Measurements from ENCODE around the gene ZNF662. TPM values are rescaled to one million over a fixed set of nuclear protein-coding genes. Genes with fewer than 3 reads are reported as not detected.

ZNF662 gene
- total RNA-seq, 1 donor from 2014 or later: not detected

- H3K4me1 Mint-ChIP-seq: no peaks in the 10 kb centered on the region
- no peaks in the 10 kb centered on the region for H3K36me3 Mint-ChIP-seq (ENCODE audit: low read depth)
- H3K27ac Mint-ChIP-seq (ENCODE audit: unreplicated experiment): no peak overlapping the region
- TF ChIP-seq CTCF (conservative IDR thresholded peaks at IDR 0.05): no peak
- peaks cover 8% of the 10 kb centered on the region for H3K9me3 Mint-ChIP-seq
- H3K27me3 Mint-ChIP-seq (ENCODE audit: low read depth): peaks cover 29% of the 10 kb centered on the region
- H3K4me3 Mint-ChIP-seq: no peak overlapping the region
- no peak for DNase-seq (ENCODE audit: low read depth, low spot score)
These were observed 54.3 kb downstream of the ZNF662 start for GRCh38 chr3:42960282-42960681.

- Mint-ChIP-seq H3K27ac (ENCODE audit: unreplicated experiment) (no peak overlapping the region), H3K27me3 (ENCODE audit: low read depth) (peaks cover 33% of the 10 kb centered on the region), H3K4me3 (no peak overlapping the region), H3K9me3 (peaks cover 6% of the 10 kb centered on the region), H3K4me1 (no peaks in the 10 kb centered on the region), H3K36me3 (ENCODE audit: low read depth) (no peaks in the 10 kb centered on the region)
- TF ChIP-seq CTCF (conservative IDR thresholded peaks at IDR 0.05): no peak
- DNase-seq (ENCODE audit: low read depth, low spot score): no peak
These were observed 54.8 kb downstream of the ZNF662 start for GRCh38 chr3:42960786-42961185.

GRCh38 chr3:42961633-42962032 lies 55.7 kb downstream of the ZNF662 start:
- no peak overlapping the region for H3K4me3 Mint-ChIP-seq
- peak; percentile 78 for TF ChIP-seq CTCF (conservative IDR thresholded peaks at IDR 0.05)
- H3K36me3 Mint-ChIP-seq (ENCODE audit: low read depth): no peaks in the 10 kb centered on the region
- no peak overlapping the region for H3K27ac Mint-ChIP-seq (ENCODE audit: unreplicated experiment)
- H3K4me1 Mint-ChIP-seq: no peaks in the 10 kb centered on the region
- H3K9me3 Mint-ChIP-seq: peaks cover 2% of the 10 kb centered on the region
- peak; percentile 51 for DNase-seq (ENCODE audit: low read depth, low spot score)
- peaks cover 35% of the 10 kb centered on the region for H3K27me3 Mint-ChIP-seq (ENCODE audit: low read depth)

GRCh38 chr3:42963269-42963668 lies 57.3 kb downstream of the ZNF662 start:
- Mint-ChIP-seq H3K9me3 (no peaks in the 10 kb centered on the region), H3K4me1 (no peaks in the 10 kb centered on the region), H3K27ac (ENCODE audit: unreplicated experiment) (no peak overlapping the region), H3K27me3 (ENCODE audit: low read depth) (peaks cover 39% of the 10 kb centered on the region), H3K36me3 (ENCODE audit: low read depth) (no peaks in the 10 kb centered on the region), H3K4me3 (no peak overlapping the region)
- TF ChIP-seq CTCF (conservative IDR thresholded peaks at IDR 0.05): no peak
- DNase-seq (ENCODE audit: low read depth, low spot score): no peak

GRCh38 chr3:42964266-42964665 lies 58.3 kb downstream of the ZNF662 start:
- peaks cover 35% of the 10 kb centered on the region for H3K27me3 Mint-ChIP-seq (ENCODE audit: low read depth)
- TF ChIP-seq CTCF (conservative IDR thresholded peaks at IDR 0.05): no peak
- H3K4me1 Mint-ChIP-seq: no peaks in the 10 kb centered on the region
- no peak overlapping the region for H3K4me3 Mint-ChIP-seq
- H3K36me3 Mint-ChIP-seq (ENCODE audit: low read depth): no peaks in the 10 kb centered on the region
- no peak overlapping the region for H3K27ac Mint-ChIP-seq (ENCODE audit: unreplicated experiment)
- H3K9me3 Mint-ChIP-seq: no peaks in the 10 kb centered on the region
- no peak for DNase-seq (ENCODE audit: low read depth, low spot score)

Other genes with a start within 250 kb of the ZNF662 start
- gene KLHL40, start 220.6 kb upstream of the ZNF662 start, total RNA-seq: not detected in 2 replicates
- gene HHATL, start 203.3 kb upstream of the ZNF662 start, total RNA-seq: not detected in 2 replicates
- gene CCDC13, start 132.9 kb upstream of the ZNF662 start, total RNA-seq: 1.5 and 2.0 TPM in 2 replicates
- 82.4 and 85.2 TPM in 2 replicates for gene HIGD1A, start 101.7 kb upstream of the ZNF662 start, total RNA-seq
- gene ACKR2, start 96.7 kb upstream of the ZNF662 start, total RNA-seq: 0.20 and 0.56 TPM in 2 replicates
- not detected in 2 replicates for gene CYP8B1, start 30.3 kb upstream of the ZNF662 start, total RNA-seq
- 2.1 and 2.9 TPM in 2 replicates for gene GASK1A, start 73.2 kb downstream of the ZNF662 start, total RNA-seq
- 19.8 and 20.4 TPM in 2 replicates for gene POMGNT2, start 199.9 kb downstream of the ZNF662 start, total RNA-seq